COLO668 (cell line): ENCODE results near the gene TRPM6.

Source experiments
- DNase-seq: peaks from one replicate; lab custom pipeline; 2025; ENCODE audit not compliant: unreplicated experiment; lab: John Stamatoyannopoulos, UW

Gene TRPM6

DNA sequence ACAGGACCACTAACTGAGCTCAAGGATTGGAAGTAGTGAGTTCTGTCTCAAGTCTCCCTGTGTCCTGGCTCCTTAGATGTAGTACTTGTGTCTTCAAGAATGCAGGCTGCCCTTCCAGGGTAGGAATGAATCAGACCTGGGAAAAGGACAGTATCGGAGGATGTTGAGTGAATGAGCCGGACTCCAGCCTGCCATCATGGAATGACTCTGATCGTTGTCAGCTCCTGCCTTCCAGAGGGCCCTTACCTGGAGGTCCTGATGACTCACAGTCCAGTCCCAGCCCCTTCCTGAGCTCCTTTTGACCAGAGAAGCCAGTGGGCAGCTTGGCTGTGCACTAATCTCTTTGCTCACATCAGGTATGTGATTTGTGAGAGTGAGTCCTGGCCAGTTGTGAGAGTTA, 161.1 kb downstream of the TRPM6 start:
- no peak for DNase-seq

DNA sequence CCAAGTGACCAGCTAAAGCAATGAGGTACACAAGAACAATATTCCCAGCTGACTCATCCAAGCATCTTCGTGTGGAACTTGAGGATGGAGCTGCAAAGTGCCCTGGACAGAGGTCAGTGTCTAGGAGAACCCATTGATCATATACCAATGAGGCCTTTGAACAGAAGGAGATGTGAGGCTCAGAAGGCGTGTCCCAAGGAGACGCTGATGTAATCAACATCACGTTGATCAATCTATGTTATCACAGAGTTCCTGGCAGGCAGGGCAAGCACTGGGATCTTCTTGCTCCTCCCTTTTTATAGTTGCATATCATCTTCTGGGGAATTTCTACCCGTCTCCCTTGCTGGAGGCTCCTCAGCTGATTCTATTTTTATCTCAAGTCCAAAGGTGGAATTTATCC, 163.4 kb downstream of the TRPM6 start:
- DNase-seq = no peak

DNA sequence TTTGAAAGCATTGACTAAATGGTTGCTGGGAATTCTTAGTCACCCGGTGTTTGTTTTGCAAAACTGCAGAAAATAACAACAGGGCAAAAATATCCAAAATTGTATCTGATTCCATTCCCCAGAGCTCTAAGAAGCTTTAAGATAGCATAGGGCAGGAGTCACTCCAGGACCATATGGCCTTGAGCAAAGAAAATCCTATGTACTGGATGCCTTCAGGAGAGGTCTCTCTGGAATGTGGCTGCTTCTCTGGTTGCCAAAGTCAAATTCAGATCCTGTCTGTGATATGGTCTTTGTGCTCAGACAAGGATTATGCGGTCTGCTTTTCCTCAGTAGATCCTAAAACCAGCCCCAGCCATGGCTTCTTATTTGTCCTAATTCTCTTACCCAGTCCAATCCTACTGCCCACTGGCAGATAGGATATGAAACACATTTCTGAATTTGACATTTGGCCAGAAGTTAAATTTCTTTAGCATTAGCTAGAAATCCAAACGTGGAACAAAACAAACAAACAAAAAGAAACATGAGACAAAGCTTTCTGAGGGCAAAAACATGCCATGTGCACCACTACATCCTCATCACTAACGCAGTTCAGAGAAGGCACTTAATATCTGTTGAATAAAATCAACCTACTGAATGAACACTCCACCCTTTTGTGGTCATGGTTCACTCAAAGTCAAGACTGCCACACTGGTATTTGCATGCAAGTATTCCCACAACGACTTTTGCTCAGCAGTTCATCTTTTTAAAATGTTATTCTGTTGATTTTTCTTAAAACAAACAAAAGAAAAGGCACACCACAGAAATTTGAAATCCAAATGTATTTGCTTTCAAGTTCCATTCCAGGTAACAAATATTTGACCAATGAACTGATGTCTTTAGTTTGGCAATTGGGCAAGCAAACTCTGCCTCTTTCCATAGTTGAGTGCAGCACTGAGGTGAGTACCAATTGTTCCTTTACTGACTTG, 165.7 kb downstream of the TRPM6 start:
- DNase-seq = no peak

DNA sequence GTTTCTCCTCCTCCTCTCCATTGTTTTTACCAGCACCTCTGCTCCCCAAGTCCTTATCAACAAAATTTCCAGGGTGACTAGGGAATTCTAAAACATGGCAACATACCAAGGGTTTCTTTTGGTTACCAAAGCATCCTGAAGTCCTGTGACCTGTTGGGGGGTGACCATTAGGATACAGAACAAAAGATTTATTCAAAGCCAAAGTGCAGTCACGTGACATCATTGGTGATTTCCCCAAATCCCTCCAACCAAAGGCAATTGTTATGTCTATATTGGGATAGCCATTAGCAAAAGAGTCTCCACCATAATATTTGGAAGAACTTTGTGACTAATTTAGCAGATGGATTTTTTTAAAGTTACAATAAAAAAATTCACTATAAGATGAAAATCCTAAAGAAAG, 168.4 kb downstream of the TRPM6 start:
- no peak for DNase-seq

DNA sequence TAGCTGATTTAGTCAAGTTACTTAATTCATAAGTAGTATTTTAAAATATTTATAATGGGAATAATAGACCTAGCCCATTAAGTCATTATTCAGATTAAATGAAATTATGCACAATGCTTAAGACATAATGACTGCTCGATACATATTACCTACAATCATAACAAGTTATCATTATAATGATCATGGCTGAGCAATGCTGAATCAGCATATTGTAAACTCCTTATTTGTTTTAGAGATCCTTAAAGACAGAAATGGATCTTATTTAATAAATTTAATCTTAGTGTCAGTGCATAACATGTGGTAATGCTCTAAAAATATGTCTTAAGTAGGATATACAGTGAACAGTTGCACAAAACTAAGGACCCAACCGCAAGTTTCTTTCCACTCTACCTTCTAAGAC, 169.0 kb downstream of the TRPM6 start:
- no peak for DNase-seq

DNA sequence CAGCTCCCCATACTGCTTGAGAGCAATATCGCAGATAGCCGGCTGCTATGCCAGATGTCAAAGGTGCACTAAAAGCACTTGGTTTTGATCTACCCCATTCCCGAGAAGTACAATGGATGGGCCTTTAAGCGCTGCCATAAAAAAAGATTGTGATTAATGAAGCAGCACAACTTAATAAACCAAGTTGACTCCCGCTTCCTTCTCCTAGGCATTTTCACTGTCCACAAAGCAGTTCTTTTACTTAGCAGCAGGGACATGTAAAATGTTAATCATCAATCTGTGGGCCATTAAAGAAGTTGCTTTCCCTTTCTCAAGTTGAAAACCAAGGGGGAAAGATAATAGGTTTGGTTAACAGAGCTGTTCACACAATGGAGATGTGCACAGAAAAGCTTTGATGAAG, 176.4 kb downstream of the TRPM6 start:
- DNase-seq = no peak

- DNase-seq = no peak
These were observed 190.2 kb downstream of the TRPM6 start for GRCh38 chr9:74697535-74697934.

DNA sequence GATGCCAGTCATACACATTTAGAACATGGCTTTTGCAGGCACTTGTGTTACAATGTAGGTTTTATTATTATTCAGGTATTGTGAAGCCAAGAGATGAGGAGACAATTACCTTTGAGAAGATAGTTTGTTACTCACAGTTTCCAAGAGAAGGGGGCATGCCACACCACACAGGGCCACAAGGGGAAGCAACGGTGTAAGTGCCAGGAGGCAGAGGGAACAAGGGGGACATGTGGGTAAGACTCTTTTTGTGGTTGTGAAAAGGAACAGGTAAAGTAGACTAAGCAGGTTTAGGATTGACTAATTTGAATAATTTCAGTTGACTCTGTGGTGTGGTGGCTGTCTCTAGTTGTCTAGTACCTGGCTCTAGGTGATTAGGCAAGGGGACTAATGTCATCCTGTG, 191.2 kb downstream of the TRPM6 start:
- DNase-seq = no peak

DNA sequence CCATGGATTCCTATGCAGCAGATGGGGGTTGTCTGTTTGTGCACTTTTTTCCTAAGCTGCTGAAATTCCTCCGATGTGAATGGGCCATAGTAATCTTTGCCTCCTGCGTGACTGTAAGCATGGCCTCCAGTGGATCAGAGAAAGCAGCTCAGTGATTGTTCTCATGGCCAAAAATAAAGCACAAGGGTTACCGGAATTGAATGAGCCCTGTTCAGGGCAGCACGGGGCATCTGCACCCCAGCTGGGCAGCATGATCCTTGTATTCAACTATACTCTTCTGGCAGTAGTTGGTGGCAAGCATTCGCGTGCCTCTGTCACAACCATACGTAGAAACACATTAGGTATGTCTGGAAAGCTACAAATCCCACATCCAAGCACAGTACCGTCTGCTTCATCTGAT, 196.7 kb downstream of the TRPM6 start:
- no peak for DNase-seq

- no peak for DNase-seq
These were observed 204.4 kb downstream of the TRPM6 start for GRCh38 chr9:74683322-74683721.

GRCh38 chr9:74681906-74682305, 205.8 kb downstream of the TRPM6 start:
- no peak for DNase-seq

DNA sequence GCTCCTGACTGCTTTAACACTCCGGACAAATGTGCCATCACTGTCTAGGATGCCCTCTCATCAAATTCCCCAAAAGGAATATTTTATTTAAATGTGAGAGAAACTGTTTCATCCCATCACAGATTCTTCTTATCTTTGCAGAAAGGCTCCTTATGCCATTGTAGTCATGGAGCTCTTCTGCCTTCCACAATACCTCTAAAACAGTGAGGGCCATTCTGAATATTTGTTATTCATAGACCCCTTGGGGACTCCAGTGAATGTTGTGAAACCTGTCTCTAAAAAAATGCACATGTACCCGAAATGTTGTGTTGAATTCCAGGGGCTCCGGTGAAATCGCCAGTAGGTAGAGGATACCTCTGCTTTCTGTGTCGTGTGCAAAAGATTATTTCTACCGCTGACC, 213.6 kb downstream of the TRPM6 start:
- no peak for DNase-seq
